GM12801 (cell line): ENCODE data around the gene NKD2.

Experiments used
- CTCF ChIP-seq: IDR thresholded peaks from one replicate; pipeline ENCODE4 v1.5.1; 2011; ENCODE audit warnings: control low read depth; ENCODE audit not compliant: insufficient read length; ENCODE audit errors: extremely low read depth

The NKD2 gene

GRCh38 chr5:1045960-1046560 lies 37.5 kb downstream of the NKD2 start:
- TF ChIP-seq CTCF = no peak

- TF ChIP-seq CTCF = no peak
These were observed 38.8 kb downstream of the NKD2 start for GRCh38 chr5:1047332-1047965.

- no peak for TF ChIP-seq CTCF
These were observed 39.6 kb downstream of the NKD2 start for GRCh38 chr5:1048162-1048721.

DNA sequence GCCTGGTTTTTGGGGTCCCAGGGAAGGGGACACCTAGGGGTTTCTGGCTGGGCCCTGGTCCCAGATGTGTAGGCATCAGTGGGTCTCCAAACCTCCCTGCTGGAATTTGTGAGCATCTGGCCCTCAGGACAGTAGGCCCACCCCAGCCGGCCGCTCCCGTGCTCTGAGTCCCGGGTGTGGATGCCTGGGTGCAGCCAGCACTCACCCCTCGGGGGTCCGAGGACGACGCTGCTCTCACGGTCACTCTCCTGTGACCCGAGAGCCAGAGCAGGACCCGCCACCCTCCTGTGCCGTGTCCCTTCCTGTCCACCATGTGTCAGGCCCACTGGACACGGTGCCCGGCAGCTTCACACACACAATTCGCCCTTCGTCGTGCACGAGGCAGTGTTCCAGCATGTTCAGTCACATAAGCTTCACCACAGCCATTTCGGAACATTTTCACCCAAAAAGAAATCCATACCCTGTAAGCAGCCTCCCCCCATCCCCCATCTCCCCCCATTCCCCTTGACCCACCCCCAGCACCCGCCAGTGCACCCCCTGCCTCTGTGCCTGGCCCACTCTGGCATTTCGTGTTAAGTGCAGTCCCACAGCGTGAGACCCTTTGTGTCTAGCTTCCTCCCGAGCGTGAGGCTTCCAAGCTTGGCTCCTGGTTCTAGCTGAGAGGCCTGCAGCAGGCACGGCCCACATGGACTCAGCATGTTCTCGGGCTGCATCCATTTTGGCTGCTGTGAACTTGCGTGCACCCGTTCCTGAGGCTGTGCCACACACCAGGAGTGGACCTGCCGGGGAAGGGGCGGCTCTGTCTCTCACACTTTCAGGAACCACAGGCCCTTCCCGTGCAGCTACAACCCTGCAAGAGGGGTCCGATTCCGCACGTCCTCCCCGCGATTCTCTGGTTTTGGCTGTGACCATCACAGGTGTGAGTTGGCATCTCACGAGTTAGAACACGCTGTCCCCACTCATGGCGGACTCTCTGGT lies 40.5 kb downstream of the NKD2 start:
- TF ChIP-seq CTCF = no peak

DNA sequence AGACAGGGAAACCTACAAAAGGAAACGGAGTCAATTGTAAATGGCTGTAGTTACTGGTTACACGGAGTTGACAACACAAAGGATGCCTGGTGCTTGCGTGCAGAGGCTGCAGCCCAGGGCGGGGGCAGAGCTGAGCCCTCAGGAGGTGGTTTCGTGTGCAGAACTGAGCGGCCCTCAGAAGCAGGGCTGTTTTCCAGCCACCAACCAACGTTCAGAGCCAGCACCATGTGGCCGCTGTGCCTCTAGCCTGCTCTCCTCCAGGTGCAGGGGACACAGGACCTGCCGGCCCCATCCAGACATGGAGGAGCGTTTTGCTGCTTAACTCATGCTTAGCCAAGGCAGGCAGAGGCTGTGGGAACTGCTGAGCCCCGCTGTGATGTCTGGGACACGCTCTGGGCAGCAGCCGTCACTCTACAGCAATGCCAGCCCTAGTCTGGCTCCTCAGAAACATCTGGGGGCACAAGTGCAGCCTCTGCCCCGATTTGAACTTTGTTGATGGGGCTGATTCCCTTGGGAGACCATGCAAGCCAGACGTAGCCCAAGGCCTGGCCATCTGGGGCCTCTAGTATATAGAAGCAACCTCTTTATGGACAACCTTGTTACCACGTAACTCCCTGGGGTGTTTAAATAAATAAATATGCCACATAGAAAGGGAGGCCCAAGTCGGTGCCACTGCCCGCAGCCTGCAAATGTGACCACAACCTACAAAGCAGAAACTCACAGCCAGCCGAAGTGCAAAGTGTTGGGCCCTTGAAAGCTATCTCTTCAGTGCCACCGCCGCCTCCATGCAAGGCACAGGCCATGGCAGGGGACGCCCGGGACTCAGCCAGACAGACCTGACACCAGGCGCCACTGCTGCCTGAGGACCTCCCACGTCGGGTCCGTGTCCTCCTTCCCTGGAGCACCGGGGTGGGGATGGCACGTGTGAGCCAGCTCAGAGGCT lies 42.1 kb downstream of the NKD2 start:
- no peak for TF ChIP-seq CTCF

GRCh38 chr5:1051366-1051720 lies 42.7 kb downstream of the NKD2 start:
- TF ChIP-seq CTCF = no peak
